GM13976 (cell line): Measurements from ENCODE around the gene ELMO1.

Experiments used
- DNase-seq: peaks from one replicate; pipeline ENCODE4 v3.0.0; 2012; ENCODE audit warnings: low spot score
- CTCF ChIP-seq: IDR thresholded peaks from 2 replicates; pipeline ENCODE4 v1.5.1; 2012; ENCODE audit warnings: borderline replicate concordance, mild to moderate bottlenecking; ENCODE audit not compliant: insufficient read depth; ENCODE audit errors: extremely low read depth, missing control alignments, control extremely low read depth
- in situ Hi-C: fragments of 300-500 bp; cut with MboI; formaldehyde crosslinking; loops from one replicate; pipeline ENCODE4 v1.12.0; 2022; ENCODE audit warnings: low sequenced_read_pairs, mixed read lengths, inconsistent platforms; ENCODE audit not compliant: unreplicated experiment

Gene ELMO1

GRCh38 chr7:37112876-37113275 is 335.8 kb downstream of the ELMO1 start:
- in situ Hi-C loops, result no loop called here
- no peak for DNase-seq

DNA sequence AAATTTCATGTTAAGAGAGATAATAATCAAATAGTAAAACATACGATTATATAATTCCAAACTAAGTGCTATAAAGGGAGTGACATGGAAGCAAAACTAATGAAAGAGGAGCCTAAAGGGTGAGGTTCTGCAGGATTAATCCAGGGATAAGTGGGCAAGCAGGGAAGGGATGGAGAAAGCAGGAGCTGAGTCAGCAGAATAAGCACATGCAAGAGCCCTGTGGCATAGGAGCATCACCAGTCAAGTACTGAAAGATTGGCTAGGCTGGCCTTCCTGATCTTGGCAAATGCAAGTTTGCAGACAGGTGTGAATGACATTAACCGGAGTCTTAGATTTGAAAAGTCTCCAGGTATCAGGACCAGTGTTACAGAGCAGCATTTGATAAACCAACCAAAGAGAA is 336.4 kb downstream of the ELMO1 start:
- TF ChIP-seq CTCF, result no peak
- in situ Hi-C loops, result no loop called here
- DNase-seq, result no peak

More at GRCh38 chr7:37112876-37113275, 335.8 kb downstream of the ELMO1 start:
- TF ChIP-seq CTCF, result no peak

- no peak for DNase-seq
- in situ Hi-C loops, result no loop called here
- TF ChIP-seq CTCF, result no peak
Measured at GRCh38 chr7:37111459-37111858, 337.2 kb downstream of the ELMO1 start.

DNA sequence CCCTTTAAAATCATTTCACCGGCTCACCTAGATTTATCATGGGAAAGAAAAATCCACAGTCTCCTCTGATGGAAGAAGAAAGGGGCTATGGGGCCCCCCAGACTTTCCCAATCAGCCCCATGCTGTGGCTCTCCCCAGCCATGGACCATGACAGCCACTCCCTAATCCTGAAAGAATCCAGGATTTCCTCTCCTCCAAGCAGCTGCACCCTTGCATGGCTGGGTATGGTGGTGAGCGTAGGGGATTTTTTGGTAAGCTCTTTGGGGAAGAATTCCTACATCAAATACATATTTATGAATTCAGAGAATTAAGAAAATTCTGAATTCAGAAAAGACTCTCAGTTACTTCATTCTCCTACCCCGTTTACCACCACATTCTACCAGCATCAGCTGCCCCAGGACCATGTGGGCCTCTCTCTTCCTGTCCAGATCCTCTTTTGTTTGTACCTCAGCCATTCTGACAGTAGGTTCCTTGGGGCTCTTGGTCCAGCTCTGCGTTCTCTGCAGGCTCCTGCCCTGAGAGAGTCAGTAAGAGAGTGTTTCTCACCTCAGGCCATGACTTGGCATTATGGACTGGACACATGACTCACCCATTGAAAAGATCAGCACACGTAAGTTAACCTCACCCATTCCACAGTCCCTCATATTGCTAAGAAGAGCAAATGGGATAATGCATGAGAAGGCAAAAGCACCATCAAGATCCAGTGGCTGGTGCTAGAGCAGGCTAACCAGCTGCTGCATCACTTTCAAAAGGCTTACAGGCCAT is 337.8 kb downstream of the ELMO1 start:
- DNase-seq, result no peak
- no peak for TF ChIP-seq CTCF
- in situ Hi-C loops, result no loop called here

- in situ Hi-C loops, result no loop called here
- DNase-seq, result no peak
Measured at GRCh38 chr7:37109843-37110242, 338.8 kb downstream of the ELMO1 start.

GRCh38 chr7:37109016-37109683 is 339.5 kb downstream of the ELMO1 start:
- in situ Hi-C loops, result no loop called here
- DNase-seq, result no peak
- TF ChIP-seq CTCF, result no peak

More at GRCh38 chr7:37109843-37110242, 338.8 kb downstream of the ELMO1 start:
- TF ChIP-seq CTCF, result no peak
